HG02623 (cell line): ENCODE measurements around the gene KCNMA1.

Experiments used
- ATAC-seq: cut with Tn5 transposase; IDR thresholded peaks from one replicate; pipeline ENCODE4 v1.9.1; 2021; ENCODE audit warnings: moderate library complexity; ENCODE audit not compliant: unreplicated experiment

KCNMA1 gene

GRCh38 chr10:76942628-76943416 lies 694.8 kb downstream of the KCNMA1 start:
- ATAC-seq: no peak

- ATAC-seq: no peak
Measured at GRCh38 chr10:76939933-76940468, 697.6 kb downstream of the KCNMA1 start.

GRCh38 chr10:76937181-76937600 lies 700.4 kb downstream of the KCNMA1 start:
- no peak for ATAC-seq

GRCh38 chr10:76935941-76936613 lies 701.5 kb downstream of the KCNMA1 start:
- ATAC-seq: no peak

- ATAC-seq: no peak
Measured at GRCh38 chr10:76928565-76928964, 709.0 kb downstream of the KCNMA1 start.

GRCh38 chr10:76925636-76926405 lies 711.8 kb downstream of the KCNMA1 start:
- ATAC-seq: no peak

GRCh38 chr10:76922666-76923065 lies 714.9 kb downstream of the KCNMA1 start:
- no peak for ATAC-seq

- no peak for ATAC-seq
Measured at GRCh38 chr10:76921383-76922010, 716.1 kb downstream of the KCNMA1 start.

GRCh38 chr10:76920581-76920980 lies 717.0 kb downstream of the KCNMA1 start:
- no peak for ATAC-seq

GRCh38 chr10:76918106-76918505 lies 719.5 kb downstream of the KCNMA1 start:
- no peak for ATAC-seq

- no peak for ATAC-seq
Measured at GRCh38 chr10:76917071-76917470, 720.5 kb downstream of the KCNMA1 start.

- ATAC-seq: no peak
Measured at GRCh38 chr10:76916536-76916935, 721.1 kb downstream of the KCNMA1 start.

GRCh38 chr10:76915316-76915715 lies 722.3 kb downstream of the KCNMA1 start:
- no peak for ATAC-seq

- no peak for ATAC-seq
Measured at GRCh38 chr10:76911184-76911583, 726.4 kb downstream of the KCNMA1 start.

GRCh38 chr10:76910184-76910962 lies 727.2 kb downstream of the KCNMA1 start:
- ATAC-seq: no peak

GRCh38 chr10:76906256-76906655 lies 731.4 kb downstream of the KCNMA1 start:
- no peak for ATAC-seq

- no peak for ATAC-seq
Measured at GRCh38 chr10:76905251-76905650, 732.4 kb downstream of the KCNMA1 start.

GRCh38 chr10:76903387-76903945 lies 734.1 kb downstream of the KCNMA1 start:
- no peak for ATAC-seq

- ATAC-seq: no peak
Measured at GRCh38 chr10:76902949-76903348, 734.7 kb downstream of the KCNMA1 start.

GRCh38 chr10:76901701-76902100 lies 735.9 kb downstream of the KCNMA1 start:
- no peak for ATAC-seq
